Peyer's patch (tissue), 4 donors: ENCODE data around the gene CRHBP. TPM values are rescaled to one million over a fixed set of nuclear protein-coding genes. Genes with fewer than 3 reads are reported as not detected.

Experiments
- DNase-seq, 3 donors: peaks; one replicate each; pipeline ENCODE4 v3.0.0-alpha.2; 2017 to 2019
- H3K27ac ChIP-seq, 4 donors: fragments of 200-600 bp; sonication (generic); one replicate each; pipeline ENCODE4 v1.5.1; 2016 to 2019
- H3K27me3 ChIP-seq, 2 donors: fragments of 200-600 bp; sonication (generic); one replicate each; pipeline ENCODE4 v1.5.1; 2019
- H3K36me3 ChIP-seq, 3 donors: fragments of 200-600 bp; sonication (generic); one replicate each; pipeline ENCODE4 v1.5.1; 2016 to 2019
- H3K4me1 ChIP-seq, 4 donors: fragments of 200-600 bp; sonication (generic); one replicate each; pipeline ENCODE4 v1.5.1; 2016 to 2019
- H3K4me3 ChIP-seq, 4 donors: fragments of 200-600 bp; sonication (generic); 1 replicate in 3 of 4; 2 replicates in 1 of 4; pipeline ENCODE4 v1.5.1; 2016 to 2019; ENCODE audit warnings: mild to moderate bottlenecking in 1 of 4
- H3K9me3 ChIP-seq, 4 donors: fragments of 200-600 bp; sonication (generic); one replicate each; pipeline ENCODE4 v1.5.1; 2016 to 2019; ENCODE audit warnings: mild to moderate bottlenecking in 1 of 4
- POLR2A ChIP-seq, 2 donors: fragments of 450-650 bp; IDR thresholded peaks; one replicate each; pipeline ENCODE4 v1.5.1; 2017; ENCODE audit warnings: antibody characterized with exemption in 2 of 2, mild to moderate bottlenecking in 2 of 2, moderate library complexity in 2 of 2
- total RNA-seq, 4 donors: library from RNA; depleted of rRNA; stranded (reverse); fragments of >200 nt; gene quantifications; one replicate each; pipeline ENCODE4 v1.1.0, GENCODE V29; 2016
- TF ChIP-seq, protein P1 (sequence below), 6 experiments: fragments of 450-650 bp in 4 of 6; fragments of 200-600 bp in 2 of 6; sonication (generic) in 1 of 6; IDR thresholded peaks; one replicate each; pipeline ENCODE4 v1.5.1; 2017 to 2019; ENCODE audit warnings: antibody characterized with exemption in 6 of 6, mild to moderate bottlenecking in 3 of 6, moderate library complexity in 1 of 6

Gene CRHBP
- total RNA-seq, 4 donors from 2014 or later: 3.9 to 8.3 TPM; not detected in 2

DNA sequence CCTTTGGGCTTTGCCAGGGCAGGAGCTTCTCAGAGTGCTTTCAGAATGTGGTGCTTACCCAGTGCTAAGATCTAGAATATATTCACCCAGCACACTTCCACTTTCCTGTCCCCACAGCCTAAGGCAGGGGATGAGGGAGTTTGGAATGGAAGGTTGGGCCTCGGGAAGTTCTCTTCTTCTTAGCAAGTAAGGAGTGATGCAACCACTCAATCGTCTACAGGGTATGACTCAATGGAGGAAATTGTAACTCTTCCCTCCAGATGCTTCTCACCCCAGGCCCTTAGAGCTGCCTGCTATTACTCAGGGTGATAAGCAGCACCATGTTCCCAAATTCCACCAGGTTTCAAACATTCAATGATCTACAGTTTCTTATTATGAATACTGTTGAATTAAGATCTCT lies 46.6 kb downstream of the CRHBP start:
- Histone ChIP-seq H3K27ac (no peak overlapping the region), H3K9me3 (no peaks in the 10 kb centered on the region), H3K27me3 (no peaks in the 10 kb centered on the region), H3K4me1 (no peaks in the 10 kb centered on the region), H3K4me3 (no peak overlapping the region), H3K36me3 (no peaks in the 10 kb centered on the region)
- no peak for DNase-seq
- no peak for TF ChIP-seq POLR2A (IDR thresholded peaks at IDR 0.05)
- TF ChIP-seq, protein P1, sequence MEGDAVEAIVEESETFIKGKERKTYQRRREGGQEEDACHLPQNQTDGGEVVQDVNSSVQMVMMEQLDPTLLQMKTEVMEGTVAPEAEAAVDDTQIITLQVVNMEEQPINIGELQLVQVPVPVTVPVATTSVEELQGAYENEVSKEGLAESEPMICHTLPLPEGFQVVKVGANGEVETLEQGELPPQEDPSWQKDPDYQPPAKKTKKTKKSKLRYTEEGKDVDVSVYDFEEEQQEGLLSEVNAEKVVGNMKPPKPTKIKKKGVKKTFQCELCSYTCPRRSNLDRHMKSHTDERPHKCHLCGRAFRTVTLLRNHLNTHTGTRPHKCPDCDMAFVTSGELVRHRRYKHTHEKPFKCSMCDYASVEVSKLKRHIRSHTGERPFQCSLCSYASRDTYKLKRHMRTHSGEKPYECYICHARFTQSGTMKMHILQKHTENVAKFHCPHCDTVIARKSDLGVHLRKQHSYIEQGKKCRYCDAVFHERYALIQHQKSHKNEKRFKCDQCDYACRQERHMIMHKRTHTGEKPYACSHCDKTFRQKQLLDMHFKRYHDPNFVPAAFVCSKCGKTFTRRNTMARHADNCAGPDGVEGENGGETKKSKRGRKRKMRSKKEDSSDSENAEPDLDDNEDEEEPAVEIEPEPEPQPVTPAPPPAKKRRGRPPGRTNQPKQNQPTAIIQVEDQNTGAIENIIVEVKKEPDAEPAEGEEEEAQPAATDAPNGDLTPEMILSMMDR (IDR thresholded peaks at IDR 0.05): no peak

DNA sequence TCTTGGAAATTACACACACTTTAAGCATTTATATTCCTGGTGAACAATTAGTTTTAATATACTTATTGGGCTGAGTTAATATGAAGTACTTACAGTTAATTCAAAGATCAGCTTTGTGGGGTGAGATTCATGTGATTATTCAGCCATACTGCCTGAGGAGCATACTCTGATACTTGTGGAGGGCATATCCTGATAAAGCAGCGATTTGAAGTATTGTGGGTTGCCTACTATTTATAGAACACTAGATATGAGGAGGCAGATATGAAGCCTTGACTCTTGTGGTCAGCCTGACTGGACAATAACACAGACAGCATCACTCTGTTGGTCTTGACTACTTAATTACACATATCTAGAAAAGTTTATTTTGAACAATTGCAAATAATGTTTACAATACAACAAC lies 50.4 kb downstream of the CRHBP start:
- DNase-seq: no peak
- Histone ChIP-seq H3K36me3 (no peaks in the 10 kb centered on the region), H3K4me3 (no peak overlapping the region), H3K4me1 (no peaks in the 10 kb centered on the region), H3K9me3 (no peaks in the 10 kb centered on the region), H3K27ac (no peak overlapping the region), H3K27me3 (no peaks in the 10 kb centered on the region)
- TF ChIP-seq, protein P1 (IDR thresholded peaks at IDR 0.05): no peak
- TF ChIP-seq POLR2A (IDR thresholded peaks at IDR 0.05): no peak

DNA sequence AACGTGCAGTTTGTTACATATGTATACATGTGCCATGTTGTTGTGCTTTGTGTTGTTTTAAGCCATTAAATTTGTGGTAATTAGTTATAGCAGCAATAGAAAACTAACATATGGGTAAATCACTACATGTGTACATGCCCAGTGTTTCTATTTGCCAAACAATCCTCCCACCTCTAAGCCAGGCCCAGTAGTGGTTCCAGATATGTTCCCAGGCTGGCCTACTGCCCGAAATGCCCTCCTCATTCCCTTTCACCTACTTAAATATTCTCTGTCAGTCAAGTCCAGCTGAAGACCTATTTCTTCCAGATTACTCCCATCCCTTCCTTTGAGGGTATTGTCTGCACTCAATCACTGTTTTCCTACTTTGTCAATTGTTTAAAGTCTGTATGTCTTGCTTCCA lies 53.3 kb downstream of the CRHBP start:
- Histone ChIP-seq H3K36me3 (no peaks in the 10 kb centered on the region), H3K27ac (no peak overlapping the region), H3K27me3 (no peaks in the 10 kb centered on the region), H3K9me3 (no peaks in the 10 kb centered on the region), H3K4me3 (no peak overlapping the region), H3K4me1 (no peaks in the 10 kb centered on the region)
- DNase-seq: no peak
- TF ChIP-seq, protein P1 (IDR thresholded peaks at IDR 0.05): no peak
- no peak for TF ChIP-seq POLR2A (IDR thresholded peaks at IDR 0.05)

DNA sequence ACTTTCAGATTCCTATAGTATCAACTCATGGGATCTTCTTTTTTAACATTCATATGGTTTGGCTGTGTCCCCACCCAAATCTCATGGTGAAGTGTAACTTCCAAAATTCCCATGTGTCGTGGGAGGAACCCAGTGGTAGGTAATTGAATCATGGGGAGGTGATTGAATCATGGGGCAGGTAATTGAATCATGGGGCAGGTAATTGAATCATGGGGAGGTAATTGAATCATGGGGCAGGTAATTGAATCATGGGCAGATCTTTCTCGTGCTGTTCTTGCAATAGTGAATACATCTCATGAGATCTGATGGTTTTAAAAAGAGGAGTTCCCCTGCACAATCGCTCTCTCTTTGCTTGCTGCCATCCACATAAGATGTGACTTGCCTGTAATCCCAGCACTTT lies 55.6 kb downstream of the CRHBP start:
- Histone ChIP-seq H3K9me3 (no peaks in the 10 kb centered on the region), H3K27ac (no peak overlapping the region), H3K4me1 (no peaks in the 10 kb centered on the region), H3K4me3 (no peak overlapping the region), H3K36me3 (no peaks in the 10 kb centered on the region), H3K27me3 (no peaks in the 10 kb centered on the region)
- no peak for DNase-seq
- TF ChIP-seq, protein P1 (IDR thresholded peaks at IDR 0.05): no peak

DNA sequence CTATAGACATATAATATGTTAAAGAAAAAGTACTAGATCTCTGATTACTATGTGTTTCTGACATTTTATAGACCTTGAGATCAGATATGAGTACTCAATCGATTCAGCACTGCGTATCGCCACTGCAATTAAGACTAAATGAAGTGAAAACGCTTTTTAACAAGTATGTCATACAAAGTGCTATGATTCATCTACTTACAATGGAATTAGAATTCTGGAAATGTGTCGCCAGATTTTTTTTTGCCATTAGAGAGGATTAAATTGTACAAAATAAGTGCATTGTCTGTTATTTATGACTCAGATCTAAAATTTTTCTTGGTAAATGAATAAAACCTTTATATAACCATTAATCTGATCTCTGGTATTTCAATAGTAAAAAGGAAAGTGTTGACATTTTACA lies 57.4 kb downstream of the CRHBP start:
- no peaks in the 10 kb centered on the region for H3K36me3 ChIP-seq

More for the DNA sequence above, 57.4 kb downstream of the CRHBP start:
- Histone ChIP-seq H3K4me1 (no peaks in the 10 kb centered on the region), H3K27me3 (no peaks in the 10 kb centered on the region), H3K4me3 (no peak overlapping the region), H3K9me3 (no peaks in the 10 kb centered on the region), H3K27ac (no peak overlapping the region)
- TF ChIP-seq, protein P1 (IDR thresholded peaks at IDR 0.05): no peak
- no peak for TF ChIP-seq POLR2A (IDR thresholded peaks at IDR 0.05)
- no peak for DNase-seq
